Measurements from ENCODE around the gene ZNF730.

GRCh38 chr19:23098988-23099387 lies 17.8 kb upstream of the ZNF730 start:
- TF ChIP-seq EP300 (IDR thresholded peaks at IDR 0.05; ENCODE audit: borderline replicate concordance): no peak
- no peak for TF ChIP-seq ZBTB7A (IDR thresholded peaks at IDR 0.05; ENCODE audit: low read depth)
- TF ChIP-seq MAX (IDR thresholded peaks at IDR 0.05): no peak
- no peak for TF ChIP-seq TEAD4 (IDR thresholded peaks at IDR 0.05)
- no peak for TF ChIP-seq USF1 (IDR thresholded peaks at IDR 0.05)
- no peak for TF ChIP-seq CEBPB (IDR thresholded peaks at IDR 0.05)
- no peak for TF ChIP-seq TAF1 (IDR thresholded peaks at IDR 0.05; ENCODE audit: low read depth)
- no peak for TF ChIP-seq CREB1 (IDR thresholded peaks at IDR 0.05; ENCODE audit: low read depth)
- no peak for TF ChIP-seq EGR1 (IDR thresholded peaks at IDR 0.05)
- no peak for TF ChIP-seq YY1 (IDR thresholded peaks at IDR 0.05; ENCODE audit: low read depth)

Measured in Ishikawa (cell line).